Adrenal gland (tissue), 5 donors: ENCODE measurements around the gene CCDC73.

Source experiments
- POLR2A ChIP-seq, 2 donors: fragments of 450-650 bp; IDR thresholded peaks; one replicate each; pipeline ENCODE4 v1.6.1; 2017; ENCODE audit warnings: antibody characterized with exemption in 2 of 2, mild to moderate bottlenecking in 2 of 2, moderate library complexity in 1 of 2
- TF ChIP-seq, protein P1 (sequence below), 6 experiments: fragments of 450-650 bp in 4 of 6; fragments of 200-600 bp in 2 of 6; sonication (generic) in 1 of 6; IDR thresholded peaks; 1 replicate in 5 of 6; 2 replicates in 1 of 6; pipeline versions ENCODE4 v1.5.1 to v1.8.0; 2016 to 2021; ENCODE audit warnings: antibody characterized with exemption in 6 of 6, mild to moderate bottlenecking in 2 of 6, moderate library complexity in 1 of 6
- donor health status: DM: no; HTN: no; CAD: no.

GRCh38 chr11:32758291-32758690 is 36.2 kb downstream of the CCDC73 start:
- TF ChIP-seq POLR2A (IDR thresholded peaks at IDR 0.05), result no peak
- TF ChIP-seq, protein P1, sequence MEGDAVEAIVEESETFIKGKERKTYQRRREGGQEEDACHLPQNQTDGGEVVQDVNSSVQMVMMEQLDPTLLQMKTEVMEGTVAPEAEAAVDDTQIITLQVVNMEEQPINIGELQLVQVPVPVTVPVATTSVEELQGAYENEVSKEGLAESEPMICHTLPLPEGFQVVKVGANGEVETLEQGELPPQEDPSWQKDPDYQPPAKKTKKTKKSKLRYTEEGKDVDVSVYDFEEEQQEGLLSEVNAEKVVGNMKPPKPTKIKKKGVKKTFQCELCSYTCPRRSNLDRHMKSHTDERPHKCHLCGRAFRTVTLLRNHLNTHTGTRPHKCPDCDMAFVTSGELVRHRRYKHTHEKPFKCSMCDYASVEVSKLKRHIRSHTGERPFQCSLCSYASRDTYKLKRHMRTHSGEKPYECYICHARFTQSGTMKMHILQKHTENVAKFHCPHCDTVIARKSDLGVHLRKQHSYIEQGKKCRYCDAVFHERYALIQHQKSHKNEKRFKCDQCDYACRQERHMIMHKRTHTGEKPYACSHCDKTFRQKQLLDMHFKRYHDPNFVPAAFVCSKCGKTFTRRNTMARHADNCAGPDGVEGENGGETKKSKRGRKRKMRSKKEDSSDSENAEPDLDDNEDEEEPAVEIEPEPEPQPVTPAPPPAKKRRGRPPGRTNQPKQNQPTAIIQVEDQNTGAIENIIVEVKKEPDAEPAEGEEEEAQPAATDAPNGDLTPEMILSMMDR (IDR thresholded peaks at IDR 0.05), result no peak
